Smooth muscle cell (in vitro differentiated cells): ENCODE data around the gene CCT3. TPM values are rescaled to one million over a fixed set of nuclear protein-coding genes. Genes with fewer than 3 reads are reported as not detected.

Source experiments
- DNase-seq: peaks from one replicate; lab custom pipeline; 2025; ENCODE audit not compliant: unreplicated experiment; lab: John Stamatoyannopoulos, UW
- H2AFZ ChIP-seq: fragments of 200-600 bp; sonication (generic); 2 replicates; pipeline ENCODE4 v1.6.0; 2016; ENCODE audit warnings: antibody characterized with exemption, low read depth, mild to moderate bottlenecking
- H3F3A ChIP-seq: fragments of 200-600 bp; sonication (generic); 2 replicates; pipeline ENCODE4 v1.6.0; 2017; ENCODE audit warnings: antibody characterized with exemption, low read depth
- H3K27ac ChIP-seq: fragments of 200-600 bp; sonication (generic); 2 replicates; pipeline ENCODE4 v1.5.1; 2016; ENCODE audit warnings: low read depth, mild to moderate bottlenecking
- H3K27me3 ChIP-seq: fragments of 200-600 bp; sonication (generic); 2 replicates; pipeline ENCODE4 v1.6.1; 2016; ENCODE audit warnings: low read depth, mild to moderate bottlenecking
- H3K36me3 ChIP-seq: fragments of 200-600 bp; sonication (generic); 2 replicates; pipeline ENCODE4 v1.5.1; 2016; ENCODE audit warnings: low read depth
- H3K4me1 ChIP-seq: fragments of 200-600 bp; sonication (generic); 2 replicates; pipeline ENCODE4 v1.5.1; 2016; ENCODE audit warnings: low read depth
- H3K4me2 ChIP-seq: fragments of 200-600 bp; sonication (generic); 2 replicates; pipeline ENCODE4 v1.6.0; 2016; ENCODE audit warnings: mild to moderate bottlenecking
- H3K4me3 ChIP-seq: fragments of 200-600 bp; sonication (generic); 2 replicates; pipeline ENCODE4 v1.5.1; 2016; ENCODE audit warnings: mild to moderate bottlenecking
- H3K79me2 ChIP-seq: fragments of 200-600 bp; sonication (generic); 2 replicates; pipeline ENCODE4 v1.6.0; 2016; ENCODE audit warnings: low read depth, mild to moderate bottlenecking
- H3K9ac ChIP-seq: fragments of 200-600 bp; sonication (generic); 2 replicates; pipeline ENCODE4 v1.6.0; 2016; ENCODE audit warnings: low read depth
- H3K9me3 ChIP-seq: fragments of 200-600 bp; sonication (generic); replicated peaks from 2 replicates; pipeline ENCODE4 v1.5.1; 2016; ENCODE audit warnings: low read depth
- H4K20me1 ChIP-seq: fragments of 200-600 bp; sonication (generic); 2 replicates; pipeline ENCODE4 v1.6.0; 2016; ENCODE audit warnings: low read depth
- WGBS: methylation state at CpG from one replicate; pipeline ENCODE4 v1.1.7; 2016; ENCODE audit warnings: low lambda C conversion rate; 5-methylcytosine and 5-hydroxymethylcytosine counted together
- polyA plus RNA-seq: library from polyadenylated mRNA; unstranded; fragments of >200 nt; fragmentation: Nextera tagmentation; extraction: Ambion mirVana; gene quantifications from 2 replicates; pipeline ENCODE4 v1.2.1, GENCODE V29; 2016
- total RNA-seq: library from RNA; depleted of rRNA; stranded (reverse); fragments of >200 nt; gene quantifications from 2 replicates; pipeline ENCODE4 v1.2.3, GENCODE V29; 2014
- TF ChIP-seq, protein P1 (sequence below): fragments of 200-600 bp; sonication (generic); IDR thresholded peaks from 2 replicates; pipeline ENCODE4 v1.5.1; 2017; ENCODE audit warnings: borderline replicate concordance, mild to moderate bottlenecking, antibody characterized with exemption; ENCODE audit not compliant: insufficient read depth, poor library complexity, severe bottlenecking

The CCT3 gene
- total and polyA plus RNA-seq, 2 experiments from 2014 or later: 147 to 179 TPM

DNA sequence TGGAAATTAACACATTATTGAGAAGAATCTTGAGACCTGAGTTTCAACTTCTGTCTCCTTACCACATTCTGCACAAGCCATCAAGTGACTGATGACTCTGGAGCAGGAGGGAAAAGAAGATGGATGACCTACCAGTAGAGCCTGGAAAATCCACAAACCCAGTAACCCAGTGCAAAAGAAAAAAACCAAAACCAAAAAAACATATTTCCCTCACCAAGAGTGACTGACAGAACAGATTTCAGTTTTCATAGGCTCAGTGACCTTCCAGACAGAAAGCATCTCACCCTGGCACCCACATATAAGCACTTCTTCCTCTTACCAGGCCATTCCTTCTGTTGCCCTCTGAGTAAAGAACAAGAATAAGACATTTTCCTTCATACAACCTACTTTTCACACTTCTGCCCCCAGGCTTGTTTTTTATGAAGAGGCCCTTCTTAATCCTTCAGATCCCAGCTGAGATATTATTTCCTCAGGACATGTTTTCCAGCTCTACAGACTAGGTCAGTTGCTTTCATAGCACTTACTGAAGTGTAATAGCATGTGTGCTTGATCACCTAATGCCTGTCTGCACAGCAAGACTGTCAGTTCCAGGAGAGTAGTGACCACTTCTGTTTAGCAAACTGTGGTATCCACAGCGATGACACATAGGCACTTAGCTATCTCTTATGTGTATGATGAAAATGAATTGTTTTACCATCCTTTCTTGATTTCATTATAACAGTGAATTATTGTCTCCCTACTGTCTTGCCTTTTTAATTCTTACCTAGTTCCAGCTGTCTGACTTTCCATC, 4.3 kb upstream of the CCT3 start:
- Histone ChIP-seq H3K36me3 (no peaks in the 10 kb centered on the region), H4K20me1 (no peaks in the 10 kb centered on the region), H3K9ac (no peak overlapping the region), H3F3A (no peaks in the 10 kb centered on the region), H3K4me1 (no peaks in the 10 kb centered on the region), H3K27me3 (no peaks in the 10 kb centered on the region), H3K79me2 (peaks cover 6% of the 10 kb centered on the region), H2AFZ (no peak overlapping the region), H3K4me3 (no peak overlapping the region), H3K9me3 (no peaks in the 10 kb centered on the region), H3K27ac (no peak overlapping the region), H3K4me2 (no peak overlapping the region)
- 92% methylated on average over 1 of the region's 1 CpG for WGBS
- TF ChIP-seq, protein P1, sequence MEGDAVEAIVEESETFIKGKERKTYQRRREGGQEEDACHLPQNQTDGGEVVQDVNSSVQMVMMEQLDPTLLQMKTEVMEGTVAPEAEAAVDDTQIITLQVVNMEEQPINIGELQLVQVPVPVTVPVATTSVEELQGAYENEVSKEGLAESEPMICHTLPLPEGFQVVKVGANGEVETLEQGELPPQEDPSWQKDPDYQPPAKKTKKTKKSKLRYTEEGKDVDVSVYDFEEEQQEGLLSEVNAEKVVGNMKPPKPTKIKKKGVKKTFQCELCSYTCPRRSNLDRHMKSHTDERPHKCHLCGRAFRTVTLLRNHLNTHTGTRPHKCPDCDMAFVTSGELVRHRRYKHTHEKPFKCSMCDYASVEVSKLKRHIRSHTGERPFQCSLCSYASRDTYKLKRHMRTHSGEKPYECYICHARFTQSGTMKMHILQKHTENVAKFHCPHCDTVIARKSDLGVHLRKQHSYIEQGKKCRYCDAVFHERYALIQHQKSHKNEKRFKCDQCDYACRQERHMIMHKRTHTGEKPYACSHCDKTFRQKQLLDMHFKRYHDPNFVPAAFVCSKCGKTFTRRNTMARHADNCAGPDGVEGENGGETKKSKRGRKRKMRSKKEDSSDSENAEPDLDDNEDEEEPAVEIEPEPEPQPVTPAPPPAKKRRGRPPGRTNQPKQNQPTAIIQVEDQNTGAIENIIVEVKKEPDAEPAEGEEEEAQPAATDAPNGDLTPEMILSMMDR: no peak
- no peak for DNase-seq

DNA sequence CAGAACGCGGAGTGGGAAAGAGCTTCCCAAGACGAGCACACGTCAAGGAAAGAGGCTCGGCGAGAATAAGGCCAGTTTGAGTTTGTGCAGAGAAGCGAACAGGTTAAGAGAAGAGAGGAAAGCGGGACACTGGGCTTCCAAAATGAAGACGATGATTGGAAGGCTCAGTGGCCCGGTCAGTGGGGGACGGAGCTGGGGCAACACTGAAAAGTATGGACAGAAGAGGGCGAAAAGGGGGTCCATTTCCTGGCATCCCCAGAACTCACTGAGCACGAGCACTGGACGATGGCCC, 258 bp downstream of the CCT3 start:
- peaks cover 14% of the 10 kb centered on the region for H3K4me1 ChIP-seq
- H3K9ac ChIP-seq: peak overlapping the region; percentile 74
- no peak for DNase-seq
- peak overlapping the region; percentile 88 for H3K4me3 ChIP-seq
- H3K9me3 ChIP-seq: no peaks in the 10 kb centered on the region
- TF ChIP-seq, protein P1: no peak
- H2AFZ ChIP-seq: peak overlapping the region; percentile 87
- H3K4me2 ChIP-seq: peak overlapping the region; percentile 92
- H3K79me2 ChIP-seq: peaks cover 38% of the 10 kb centered on the region
- 0% methylated on average over 13 of the region's 14 CpGs for WGBS
- H3K27ac ChIP-seq: peak overlapping the region; percentile 55
- H3K27me3 ChIP-seq: no peaks in the 10 kb centered on the region
- peaks cover 29% of the 10 kb centered on the region for H4K20me1 ChIP-seq
- no peaks in the 10 kb centered on the region for H3F3A ChIP-seq
- H3K36me3 ChIP-seq: peaks cover 7% of the 10 kb centered on the region

DNA sequence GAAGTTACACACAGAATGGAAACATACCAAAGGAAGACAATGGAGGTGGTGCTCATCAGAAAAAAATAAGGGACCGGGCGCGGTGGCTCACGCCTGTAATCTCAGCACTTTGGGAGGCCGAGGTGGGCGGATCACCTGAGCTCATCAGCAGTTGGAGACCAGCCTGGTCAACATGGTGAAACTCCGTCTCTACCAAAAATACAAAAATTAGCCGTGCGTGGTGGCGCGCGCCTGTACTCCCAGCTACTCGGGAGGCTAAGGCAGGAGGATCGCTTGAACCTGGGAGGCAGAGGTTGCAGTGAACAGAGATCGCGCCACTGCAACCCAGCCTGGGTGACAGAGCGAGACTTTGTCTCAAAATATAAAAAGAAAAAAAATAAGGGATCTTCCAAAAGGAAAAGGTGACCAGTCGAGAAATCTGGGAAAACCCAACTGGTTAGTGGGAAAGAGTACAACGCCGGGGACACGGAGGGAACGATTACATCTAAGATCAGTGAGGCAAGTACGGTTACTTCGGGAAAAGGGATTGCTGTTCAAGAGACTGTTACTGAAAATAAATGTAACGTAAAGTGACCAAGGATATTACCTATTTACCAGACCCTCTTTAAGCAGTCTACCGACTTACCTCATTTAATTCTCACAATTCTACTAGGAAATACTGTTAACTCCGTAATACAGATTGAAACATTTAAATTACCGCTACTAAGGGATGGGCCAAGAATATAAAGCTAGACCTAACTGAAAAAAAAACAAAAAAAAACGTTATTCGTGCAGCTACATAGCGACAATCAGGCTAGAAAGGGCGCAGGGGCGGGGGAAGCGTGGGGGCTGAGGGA, 822 bp downstream of the CCT3 start:
- Histone ChIP-seq H3K4me1 (peaks cover 14% of the 10 kb centered on the region), H2AFZ (peak overlapping the region; percentile 87), H3K4me2 (peak overlapping the region; percentile 92), H3K4me3 (peak overlapping the region; percentile 88), H3F3A (no peaks in the 10 kb centered on the region), H3K36me3 (peaks cover 13% of the 10 kb centered on the region), H3K27me3 (no peaks in the 10 kb centered on the region), H3K9me3 (no peaks in the 10 kb centered on the region), H3K79me2 (peaks cover 41% of the 10 kb centered on the region), H4K20me1 (peaks cover 29% of the 10 kb centered on the region), H3K9ac (peak overlapping the region; percentile 74), H3K27ac (peak overlapping the region; percentile 55)
- DNase-seq: no peak
- 29% methylated on average over 34 of the region's 34 CpGs for WGBS
- TF ChIP-seq, protein P1: no peak
